Colon (tissue), 2 donors: ENCODE data around the gene PINLYP.
A peak's percentile ranks its signal among the peaks of the same experiment; 100 is the strongest.
"Not testable (repeated sequence)": the region's sequence is repeated elsewhere in the genome, so short reads cannot be mapped to it uniquely, and the experiment has no call there.

Source experiments
- FAIRE-seq: peaks from 2 replicates; lab custom pipeline; 2012; peaks lifted over from hg19 to GRCh38; lab: Jason Lieb, UNC
- donor health status: control.
- donor health status: control.

PINLYP gene

GRCh38 chr19:43582495-43582894 lies 6.9 kb downstream of the PINLYP start:
- FAIRE-seq: no peak

GRCh38 chr19:43584484-43584883 lies 8.9 kb downstream of the PINLYP start:
- FAIRE-seq: no peak

- FAIRE-seq: no peak
These were observed 10.7 kb downstream of the PINLYP start for GRCh38 chr19:43586346-43586745.

GRCh38 chr19:43587029-43587428 lies 11.4 kb downstream of the PINLYP start:
- not testable (repeated sequence) for FAIRE-seq

- FAIRE-seq: no peak
These were observed 13.7 kb downstream of the PINLYP start for GRCh38 chr19:43589277-43589676.

GRCh38 chr19:43589678-43590077 lies 14.1 kb downstream of the PINLYP start:
- no peak for FAIRE-seq

GRCh38 chr19:43591904-43592772 lies 16.5 kb downstream of the PINLYP start:
- FAIRE-seq: no peak

GRCh38 chr19:43592800-43593350 lies 17.3 kb downstream of the PINLYP start:
- FAIRE-seq: no peak

- no peak for FAIRE-seq
These were observed 18.6 kb downstream of the PINLYP start for GRCh38 chr19:43594081-43594697.

GRCh38 chr19:43594710-43595604 lies 19.4 kb downstream of the PINLYP start:
- no peak for FAIRE-seq

- FAIRE-seq: no peak
These were observed 20.0 kb downstream of the PINLYP start for GRCh38 chr19:43595605-43595998.

- peak; percentile 94 for FAIRE-seq
These were observed 20.6 kb downstream of the PINLYP start, which contains the start of the genes IRGQ and ZNF576 for GRCh38 chr19:43595999-43596841. IRGQ (minus strand) TSS chr19:43596134; CDS start chr19:43595338, 796 bp downstream. ZNF576 (plus strand) TSS chr19:43596595; CDS start chr19:43597109, 514 bp downstream.

GRCh38 chr19:43596842-43597461 lies 21.4 kb downstream of the PINLYP start:
- FAIRE-seq: no peak

GRCh38 chr19:43597876-43598275 lies 22.3 kb downstream of the PINLYP start:
- no peak for FAIRE-seq

GRCh38 chr19:43598445-43599240 lies 23.0 kb downstream of the PINLYP start:
- no peak for FAIRE-seq

GRCh38 chr19:43599635-43600295 lies 24.2 kb downstream of the PINLYP start:
- FAIRE-seq: no peak

GRCh38 chr19:43600326-43600725 lies 24.7 kb downstream of the PINLYP start:
- not testable (repeated sequence) for FAIRE-seq

GRCh38 chr19:43605875-43606568 lies 30.4 kb downstream of the PINLYP start:
- no peak for FAIRE-seq
